MM.1S (cell line): ENCODE results near the gene COL13A1.

Experiments
- DNase-seq: peaks from one replicate; pipeline ENCODE4 v3.0.0-alpha.2; 2015
- H2AFZ ChIP-seq: fragments of 300-600 bp; sonication (generic); 2 replicates; pipeline ENCODE4 v1.6.0; 2016; ENCODE audit warnings: antibody characterized with exemption, low read length
- H3F3A ChIP-seq: fragments of 300-600 bp; sonication (generic); 2 replicates; pipeline ENCODE4 v1.6.1; 2016; ENCODE audit warnings: mild to moderate bottlenecking, antibody characterized with exemption, low read length, moderate library complexity, mixed read lengths; ENCODE audit not compliant: insufficient read depth
- H3K27ac ChIP-seq: fragments of 300-600 bp; sonication (generic); 2 replicates; pipeline ENCODE4 v1.5.1; 2016; ENCODE audit warnings: mild to moderate bottlenecking, low read length
- H3K27me3 ChIP-seq: fragments of 300-600 bp; sonication (generic); replicated peaks from 2 replicates; pipeline ENCODE4 v1.6.0; 2016; ENCODE audit warnings: low read length; ENCODE audit not compliant: insufficient read depth
- H3K36me3 ChIP-seq: fragments of 300-600 bp; sonication (generic); replicated peaks from 2 replicates; pipeline ENCODE4 v1.6.1; 2016; ENCODE audit warnings: mild to moderate bottlenecking, low read length, mixed read lengths; ENCODE audit not compliant: insufficient read depth
- H3K4me1 ChIP-seq: fragments of 300-600 bp; sonication (generic); 2 replicates; pipeline ENCODE4 v1.6.1; 2016; ENCODE audit warnings: low read length, mixed read lengths
- H3K4me2 ChIP-seq: fragments of 300-600 bp; sonication (generic); 2 replicates; pipeline ENCODE4 v1.6.0; 2016; ENCODE audit warnings: low read depth, low read length
- H3K4me3 ChIP-seq: fragments of 300-600 bp; sonication (generic); 2 replicates; pipeline ENCODE4 v1.5.1; 2016; ENCODE audit warnings: low read length, mixed read lengths
- H3K79me2 ChIP-seq: fragments of 300-600 bp; sonication (generic); 2 replicates; pipeline ENCODE4 v1.6.1; 2016; ENCODE audit warnings: mixed run types, low read length, mixed read lengths
- H3K9ac ChIP-seq: fragments of 300-600 bp; sonication (generic); 2 replicates; pipeline ENCODE4 v1.6.1; 2016; ENCODE audit warnings: low read length, mixed read lengths
- H3K9me2 ChIP-seq: fragments of 300-600 bp; sonication (generic); replicated peaks from 2 replicates; pipeline ENCODE4 v1.6.1; 2016; ENCODE audit warnings: mild to moderate bottlenecking, low read length, mixed read lengths; ENCODE audit not compliant: insufficient read depth
- H3K9me3 ChIP-seq: fragments of 300-600 bp; sonication (generic); replicated peaks from 2 replicates; pipeline ENCODE4 v1.6.1; 2016; ENCODE audit warnings: mild to moderate bottlenecking, low read length, mixed read lengths; ENCODE audit not compliant: insufficient read depth
- H4K20me1 ChIP-seq: fragments of 300-600 bp; sonication (generic); 2 replicates; pipeline ENCODE4 v1.6.1; 2016; ENCODE audit warnings: mild to moderate bottlenecking, low read length, moderate library complexity, mixed read lengths; ENCODE audit not compliant: insufficient read depth
- EZH2 ChIP-seq: fragments of 300-600 bp; sonication (generic); optimal IDR thresholded peaks from 2 replicates; pipeline ENCODE3; 2017; ENCODE audit warnings: low read depth, mild to moderate bottlenecking, antibody characterized with exemption, low read length, mixed read lengths
- EZH2phosphoT487 ChIP-seq: fragments of 300-600 bp; sonication (generic); IDR thresholded peaks from 2 replicates; pipeline ENCODE4 v1.6.1; 2018; ENCODE audit warnings: antibody characterized with exemption, low read length
- TF ChIP-seq, protein P1 (sequence below): fragments of 300-600 bp; sonication (generic); IDR thresholded peaks from 2 replicates; pipeline ENCODE4 v1.5.1; 2016; ENCODE audit warnings: antibody characterized with exemption, low read length, mixed read lengths

The COL13A1 gene

DNA sequence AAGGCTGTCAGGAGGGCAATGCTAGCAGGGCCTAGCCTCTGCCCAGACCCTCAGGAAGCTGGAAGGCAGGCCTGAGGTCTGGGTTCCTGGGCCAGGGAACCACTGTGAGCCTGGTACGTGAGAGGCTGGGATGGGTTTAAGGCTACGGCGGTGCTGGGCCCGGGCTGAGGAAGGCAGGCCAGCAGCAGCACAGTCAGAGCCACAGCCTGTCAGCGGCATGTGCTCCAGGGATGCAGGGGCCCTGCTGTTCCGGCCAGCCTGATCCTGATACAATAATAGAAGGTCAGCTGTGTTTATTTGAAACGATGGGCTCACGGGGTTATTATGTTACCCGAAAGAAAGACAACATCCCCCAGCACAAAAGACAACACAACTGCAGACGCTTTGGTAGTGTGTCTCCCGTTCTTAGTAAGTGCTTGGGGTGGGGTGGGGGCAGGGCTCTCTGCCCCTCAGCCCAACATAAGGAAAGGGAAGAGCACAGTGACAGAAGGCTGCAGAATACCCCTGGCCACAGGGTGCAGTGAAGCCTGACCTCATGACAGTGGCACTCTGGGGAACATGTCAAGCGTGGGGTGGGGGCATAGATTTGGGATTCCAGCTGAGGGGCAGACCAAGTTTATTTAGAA, 95.0 kb downstream of the COL13A1 start:
- H3K4me1 ChIP-seq = no peaks in the 10 kb centered on the region
- no peak for DNase-seq
- peaks cover 81% of the 10 kb centered on the region for H3K27me3 ChIP-seq
- H3K79me2 ChIP-seq = no peaks in the 10 kb centered on the region
- no peaks in the 10 kb centered on the region for H3K36me3 ChIP-seq
- H2AFZ ChIP-seq = no peak overlapping the region
- no peak overlapping the region for H3K4me3 ChIP-seq
- no peak overlapping the region for H3K4me2 ChIP-seq
- no peak overlapping the region for H3K27ac ChIP-seq
- TF ChIP-seq, protein P1, sequence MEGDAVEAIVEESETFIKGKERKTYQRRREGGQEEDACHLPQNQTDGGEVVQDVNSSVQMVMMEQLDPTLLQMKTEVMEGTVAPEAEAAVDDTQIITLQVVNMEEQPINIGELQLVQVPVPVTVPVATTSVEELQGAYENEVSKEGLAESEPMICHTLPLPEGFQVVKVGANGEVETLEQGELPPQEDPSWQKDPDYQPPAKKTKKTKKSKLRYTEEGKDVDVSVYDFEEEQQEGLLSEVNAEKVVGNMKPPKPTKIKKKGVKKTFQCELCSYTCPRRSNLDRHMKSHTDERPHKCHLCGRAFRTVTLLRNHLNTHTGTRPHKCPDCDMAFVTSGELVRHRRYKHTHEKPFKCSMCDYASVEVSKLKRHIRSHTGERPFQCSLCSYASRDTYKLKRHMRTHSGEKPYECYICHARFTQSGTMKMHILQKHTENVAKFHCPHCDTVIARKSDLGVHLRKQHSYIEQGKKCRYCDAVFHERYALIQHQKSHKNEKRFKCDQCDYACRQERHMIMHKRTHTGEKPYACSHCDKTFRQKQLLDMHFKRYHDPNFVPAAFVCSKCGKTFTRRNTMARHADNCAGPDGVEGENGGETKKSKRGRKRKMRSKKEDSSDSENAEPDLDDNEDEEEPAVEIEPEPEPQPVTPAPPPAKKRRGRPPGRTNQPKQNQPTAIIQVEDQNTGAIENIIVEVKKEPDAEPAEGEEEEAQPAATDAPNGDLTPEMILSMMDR = no peak
- TF ChIP-seq EZH2 (no peak), EZH2phosphoT487 (no peak)
- H3F3A ChIP-seq = no peaks in the 10 kb centered on the region
- no peaks in the 10 kb centered on the region for H3K9me3 ChIP-seq
- H3K9me2 ChIP-seq = no peaks in the 10 kb centered on the region
- H4K20me1 ChIP-seq = no peaks in the 10 kb centered on the region
- H3K9ac ChIP-seq = no peak overlapping the region

DNA sequence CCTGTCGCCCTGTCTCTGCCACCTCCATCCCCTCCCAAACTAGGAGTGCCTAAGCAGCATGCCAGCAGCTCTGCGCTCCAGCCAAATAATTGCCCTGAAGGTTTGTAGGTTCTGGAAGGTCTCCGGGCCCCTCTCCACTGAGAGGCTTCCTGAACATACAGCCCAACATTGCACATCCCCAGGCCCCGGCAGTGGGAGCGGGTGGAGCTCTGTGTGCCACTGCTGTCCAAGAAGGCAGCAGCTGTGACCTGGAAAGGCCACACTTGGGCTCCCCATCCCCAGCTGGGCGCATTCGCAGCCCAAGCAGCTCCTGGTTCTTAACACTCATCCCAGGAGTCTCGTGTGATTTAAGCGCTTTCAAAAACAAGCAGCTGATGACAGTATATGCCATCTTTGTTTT, 95.7 kb downstream of the COL13A1 start:
- H3K4me3 ChIP-seq = no peak overlapping the region
- no peak for DNase-seq
- H3K9me2 ChIP-seq = no peaks in the 10 kb centered on the region
- no peak overlapping the region for H3K27ac ChIP-seq
- no peaks in the 10 kb centered on the region for H3K9me3 ChIP-seq
- TF ChIP-seq, protein P1 = no peak
- no peak for TF ChIP-seq EZH2phosphoT487
- no peak for TF ChIP-seq EZH2
- H3K79me2 ChIP-seq = no peaks in the 10 kb centered on the region
- no peaks in the 10 kb centered on the region for H3K36me3 ChIP-seq
- H3K27me3 ChIP-seq = peaks cover 79% of the 10 kb centered on the region
- H3K4me1 ChIP-seq = no peaks in the 10 kb centered on the region
- H3K4me2 ChIP-seq = no peak overlapping the region
- no peak overlapping the region for H2AFZ ChIP-seq
- H4K20me1 ChIP-seq = no peaks in the 10 kb centered on the region
- H3F3A ChIP-seq = no peaks in the 10 kb centered on the region
- H3K9ac ChIP-seq = no peak overlapping the region

GRCh38 chr10:69897999-69898398, 96.3 kb downstream of the COL13A1 start:
- DNase-seq = no peak
- Histone ChIP-seq H3K9me3 (no peaks in the 10 kb centered on the region), H3K9me2 (no peaks in the 10 kb centered on the region), H3K36me3 (no peaks in the 10 kb centered on the region), H4K20me1 (no peaks in the 10 kb centered on the region), H3K27me3 (peaks cover 74% of the 10 kb centered on the region), H3F3A (no peaks in the 10 kb centered on the region), H2AFZ (no peak overlapping the region), H3K27ac (no peak overlapping the region), H3K4me1 (no peaks in the 10 kb centered on the region), H3K4me2 (no peak overlapping the region), H3K4me3 (no peak overlapping the region), H3K9ac (no peak overlapping the region), H3K79me2 (no peaks in the 10 kb centered on the region)
- TF ChIP-seq EZH2 (no peak), EZH2phosphoT487 (no peak)
- TF ChIP-seq, protein P1 = no peak
